ENCODE results near the gene LMBRD1. TPM values are rescaled to one million over a fixed set of nuclear protein-coding genes. Genes with fewer than 3 reads are reported as not detected.
"Not testable (repeated sequence)": the region's sequence is repeated elsewhere in the genome, so short reads cannot be mapped to it uniquely, and the experiment has no call there.

Gene LMBRD1
- 100 to 1,000 TPM; 115 to 142 (median 139) TPM for polyA plus RNA-seq (ENCODE audit: insufficient read length in 3 of 3)
- long read RNA-seq, donor 1, transcript LMBRD1-202 (16 exons, 2,264 nt) = major isoform, 29 of 46 reads
- long read RNA-seq, donor 1, partial matches to known transcripts = 13 of 46 reads
- long read RNA-seq, donor 1, other reads (novel, unspliced or antisense) = 0 of 46 reads
- long read RNA-seq, donor 2, transcript LMBRD1-202 (16 exons, 2,264 nt) = major isoform, 23 of 42 reads
- long read RNA-seq, donor 2, partial matches to known transcripts = 15 of 42 reads
- long read RNA-seq, donor 2, other reads (novel, unspliced or antisense) = 0 of 42 reads
- long read RNA-seq, donor 3, transcript LMBRD1-202 (16 exons, 2,264 nt) = major isoform, 72 of 94 reads
- long read RNA-seq, donor 3, partial matches to known transcripts = 18 of 94 reads
- long read RNA-seq, donor 3, other reads (novel, unspliced or antisense) = 0 of 94 reads
- long read RNA-seq, donor 4, transcript LMBRD1-202 (16 exons, 2,264 nt) = major isoform, 32 of 37 reads
- long read RNA-seq, donor 4, partial matches to known transcripts = 0 of 37 reads
- long read RNA-seq, donor 4, other reads (novel, unspliced or antisense) = 0 of 37 reads
- long read RNA-seq, donor 5 = 0 reads
- long read RNA-seq, donor 6, transcript LMBRD1-202 (16 exons, 2,264 nt) = major isoform, 25 of 38 reads
- long read RNA-seq, donor 6, partial matches to known transcripts = 8 of 38 reads
- long read RNA-seq, donor 6, other reads (novel, unspliced or antisense) = 0 of 38 reads
- long read RNA-seq, donor 7, transcript LMBRD1-202 (16 exons, 2,264 nt) = major isoform, 28 of 51 reads
- long read RNA-seq, donor 7, partial matches to known transcripts = 19 of 51 reads
- long read RNA-seq, donor 7, other reads (novel, unspliced or antisense) = 0 of 51 reads
- long read RNA-seq, donor 8 = 0 reads
- long read RNA-seq, donor 9, transcript LMBRD1-202 (16 exons, 2,264 nt) = major isoform, 43 of 55 reads
- long read RNA-seq, donor 9, partial matches to known transcripts = 10 of 55 reads
- long read RNA-seq, donor 9, other reads (novel, unspliced or antisense) = 0 of 55 reads
- long read RNA-seq, donor 10, transcript LMBRD1-202 (16 exons, 2,264 nt) = major isoform, 50 of 74 reads
- long read RNA-seq, donor 10, partial matches to known transcripts = 20 of 74 reads
- long read RNA-seq, donor 10, other reads (novel, unspliced or antisense) = 0 of 74 reads
- long read RNA-seq, donor 11, transcript LMBRD1-202 (16 exons, 2,264 nt) = major isoform, 33 of 36 reads
- long read RNA-seq, donor 11, partial matches to known transcripts = 0 of 36 reads
- long read RNA-seq, donor 11, other reads (novel, unspliced or antisense) = 0 of 36 reads
- long read RNA-seq, donor 12, transcript LMBRD1-202 (16 exons, 2,264 nt) = major isoform, 19 of 22 reads
- long read RNA-seq, donor 12, partial matches to known transcripts = 0 of 22 reads
- long read RNA-seq, donor 12, other reads (novel, unspliced or antisense) = 0 of 22 reads
- long read RNA-seq, donor 13 = 0 reads
- long read RNA-seq, donor 14, transcript LMBRD1-202 (16 exons, 2,264 nt) = major isoform, 39 of 44 reads
- long read RNA-seq, donor 14, partial matches to known transcripts = 0 of 44 reads
- long read RNA-seq, donor 14, other reads (novel, unspliced or antisense) = 0 of 44 reads
- long read RNA-seq, donor 15, transcript LMBRD1-202 (16 exons, 2,264 nt) = major isoform, 19 of 27 reads
- long read RNA-seq, donor 15, partial matches to known transcripts = 6 of 27 reads
- long read RNA-seq, donor 15, other reads (novel, unspliced or antisense) = 0 of 27 reads
- long read RNA-seq, donor 16, transcript LMBRD1-224 (1 exons, 2,851 nt) = minor isoform, 5 of 101 reads
- long read RNA-seq, donor 16, transcript LMBRD1-202 (16 exons, 2,264 nt) = major isoform, 87 of 101 reads
- long read RNA-seq, donor 16, partial matches to known transcripts = 5 of 101 reads
- long read RNA-seq, donor 16, other reads (novel, unspliced or antisense) = 0 of 101 reads

DNA sequence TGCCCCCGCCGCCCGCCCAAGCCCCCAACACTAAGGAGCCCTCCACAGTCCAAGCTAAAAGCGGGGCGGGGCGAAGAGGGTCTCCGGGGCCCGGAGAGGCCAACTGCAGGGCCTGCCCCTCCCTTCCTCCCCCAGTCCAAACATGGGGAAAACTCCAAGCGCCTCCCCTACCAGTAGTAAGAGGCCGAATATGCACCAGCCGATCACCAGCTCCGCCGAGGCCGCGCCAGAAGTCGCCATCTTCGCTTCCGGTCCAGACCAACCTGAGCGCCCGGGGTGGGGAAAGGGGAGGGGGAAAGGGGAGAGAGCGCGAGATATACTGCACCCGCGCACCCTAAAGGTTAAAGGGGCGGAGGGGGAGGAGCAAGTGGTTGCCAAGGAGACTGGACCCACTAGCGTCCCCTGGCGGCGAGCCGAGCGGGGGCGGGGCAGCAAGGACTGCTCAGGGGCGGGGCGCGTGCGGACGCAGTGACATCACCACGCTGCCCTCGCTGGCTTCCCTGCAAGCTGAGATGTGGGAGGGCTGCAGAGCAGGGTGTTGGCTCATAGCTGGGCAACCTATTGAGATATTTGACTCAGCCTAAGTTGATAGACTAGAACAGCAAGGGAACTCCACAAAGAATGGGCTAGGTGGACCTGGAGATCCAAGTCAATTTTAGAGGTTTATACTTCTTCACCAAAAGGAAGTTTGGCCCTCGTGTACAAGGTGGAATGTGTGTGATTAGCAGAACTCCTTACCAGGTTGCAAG, at the start of gene LMBRD1:
Gene LMBRD1 (minus strand): TSS at position 369 of the 749 bp plus-strand sequence. CDS start 129 bp downstream, at position 240.
- peak; percentile 78 to 93 (median 91) for DNase-seq (ENCODE audit: extremely low read depth in 1 of 11, low read depth in 9 of 11, low spot score in 4 of 11)

DNA sequence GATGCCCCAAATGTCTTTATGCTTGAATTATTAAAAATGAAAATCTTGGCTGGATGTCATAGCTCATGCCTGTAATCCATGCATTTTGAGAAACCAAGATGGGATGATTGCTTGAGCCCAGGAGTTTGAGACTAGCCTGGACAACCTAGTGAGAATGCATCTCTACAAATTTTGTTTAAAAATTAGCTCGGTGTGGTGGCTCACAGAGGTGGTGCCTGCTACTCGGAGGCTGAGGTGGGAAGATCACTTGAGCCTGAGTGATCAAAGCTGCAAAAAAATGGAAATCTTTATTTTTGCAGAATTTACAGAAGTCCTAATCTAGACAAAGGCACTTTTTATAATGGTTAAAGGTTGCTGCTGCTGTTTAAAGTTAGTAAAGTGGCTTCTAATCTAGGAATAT, 49.5 kb upstream of the LMBRD1 start:
- DNase-seq (ENCODE audit: extremely low read depth in 1 of 11, low read depth in 9 of 11, low spot score in 4 of 11) = no peak

DNA sequence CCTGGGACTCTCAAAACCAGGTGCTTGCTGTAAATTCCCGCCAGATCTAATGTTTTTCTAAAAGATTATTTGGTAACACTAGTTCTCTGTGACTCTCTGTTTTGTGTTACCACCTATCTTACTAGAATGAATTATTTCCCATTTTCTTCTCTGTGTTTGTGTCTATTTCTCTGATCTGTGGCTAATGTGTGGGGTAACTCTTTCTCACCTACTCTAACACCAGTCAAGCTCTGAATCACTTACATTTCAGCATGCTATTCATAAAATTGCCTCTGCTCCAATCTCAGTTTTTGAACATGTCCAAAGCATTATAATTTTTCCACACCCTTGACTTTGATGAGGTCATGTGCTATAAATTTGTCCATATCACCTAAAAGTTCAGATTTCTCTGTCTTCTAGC, 46.4 kb upstream of the LMBRD1 start:
- DNase-seq (ENCODE audit: extremely low read depth in 1 of 11, low read depth in 9 of 11, low spot score in 4 of 11) = no peak

DNA sequence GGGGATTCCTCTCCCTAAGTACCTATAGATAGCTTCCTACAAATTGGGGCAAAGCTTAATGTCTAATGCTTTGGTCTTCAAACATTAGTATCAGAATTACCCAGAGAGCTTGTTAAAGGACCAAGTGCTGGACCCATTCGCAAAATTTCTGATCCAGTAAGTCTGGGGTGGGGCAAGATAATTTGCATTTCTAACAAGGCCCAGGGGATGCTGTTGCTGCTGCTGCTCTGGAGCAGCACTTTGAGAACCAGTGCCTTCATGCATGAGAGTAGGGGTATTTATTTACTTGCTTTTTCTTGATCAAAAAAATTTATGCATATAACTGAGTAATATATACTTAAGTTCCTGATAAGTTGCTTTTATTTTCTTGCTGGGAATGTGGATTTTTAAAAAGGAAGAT, 45.1 kb upstream of the LMBRD1 start:
- no peak for DNase-seq (ENCODE audit: extremely low read depth in 1 of 11, low read depth in 9 of 11, low spot score in 4 of 11)

DNA sequence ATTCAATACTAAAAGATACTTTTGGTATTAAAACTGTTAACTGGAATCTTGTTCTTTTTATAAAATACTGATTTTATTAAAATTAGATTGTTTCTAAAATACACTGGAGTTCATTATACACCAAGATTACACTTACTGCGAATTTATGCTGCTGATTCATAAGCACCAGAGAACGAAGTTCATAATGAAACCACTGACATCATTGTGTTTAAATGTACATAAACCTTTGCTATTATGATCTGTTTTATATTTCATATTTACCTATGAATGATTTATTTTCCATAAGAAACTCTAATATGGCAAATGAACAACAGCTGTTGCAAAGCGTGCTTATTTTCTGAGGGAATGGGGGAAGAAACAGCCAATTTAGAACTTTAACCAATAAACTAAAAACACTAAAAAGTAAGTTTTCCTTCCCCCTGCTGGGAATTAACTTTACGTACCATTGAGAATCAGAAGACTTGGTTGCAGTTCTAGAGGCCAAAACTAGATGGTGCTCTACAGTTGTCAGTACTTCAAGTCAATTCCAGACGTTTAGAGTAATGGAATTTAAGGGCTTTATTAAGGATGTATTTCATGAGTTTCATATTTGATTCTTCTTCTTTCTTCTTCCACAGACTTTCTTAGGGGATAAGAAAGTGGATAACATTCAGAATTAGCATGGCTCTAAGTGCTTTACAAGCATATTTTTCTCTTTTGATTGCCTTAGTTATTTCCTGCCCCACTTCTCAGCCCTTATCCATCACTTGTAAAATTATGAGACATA, 38.8 kb upstream of the LMBRD1 start:
- peak; percentile 18 to 56 (median 40) for DNase-seq (ENCODE audit: extremely low read depth in 1 of 11, low read depth in 9 of 11, low spot score in 4 of 11)

DNA sequence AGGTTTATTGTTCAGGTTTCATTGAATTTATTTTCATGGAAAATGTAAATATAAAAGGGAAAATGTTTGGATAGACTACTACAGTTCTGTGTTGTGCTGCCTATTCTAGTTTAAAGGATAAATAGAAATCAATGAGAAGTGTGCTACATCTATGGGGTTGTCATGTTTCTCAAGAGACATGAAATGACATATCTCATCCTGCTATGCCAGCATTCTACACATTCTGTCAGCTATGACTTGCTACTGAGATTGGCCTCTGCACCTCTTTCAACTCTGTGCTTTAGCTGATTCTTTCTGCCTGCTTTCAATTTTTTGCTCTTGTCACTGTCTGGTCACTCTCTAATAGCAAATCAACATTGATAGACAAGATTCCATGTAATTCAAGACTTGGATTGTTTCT, 35.7 kb upstream of the LMBRD1 start:
- no peak for DNase-seq (ENCODE audit: extremely low read depth in 1 of 11, low read depth in 9 of 11, low spot score in 4 of 11)

DNA sequence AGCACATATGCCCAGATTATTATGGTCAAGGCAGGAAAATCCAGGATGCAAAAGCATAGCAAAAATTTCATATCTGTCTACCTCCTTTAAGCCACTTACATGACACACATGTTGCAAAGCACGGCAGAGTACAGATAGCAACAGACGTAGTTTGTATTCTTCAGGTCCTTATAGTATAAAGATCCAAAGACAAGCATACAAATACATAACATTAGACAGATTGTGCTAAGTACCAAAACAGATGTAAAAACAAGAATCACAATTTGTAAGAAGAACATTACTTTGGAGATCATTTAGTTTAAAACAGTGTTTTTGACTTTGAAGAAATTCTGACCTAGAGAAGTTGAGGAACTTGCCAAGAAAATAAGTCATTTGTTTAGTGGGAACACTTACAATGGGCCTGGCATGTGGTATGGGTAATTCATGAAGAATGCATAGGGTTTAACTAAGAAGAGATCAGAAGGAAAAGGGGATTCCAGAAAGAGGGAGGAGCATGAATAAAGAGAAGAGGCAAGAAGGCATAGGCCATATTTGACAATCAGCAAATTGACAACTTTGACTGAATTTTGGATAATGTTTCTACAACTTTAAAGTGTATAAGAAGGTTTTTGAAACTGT, 30.6 kb upstream of the LMBRD1 start:
- DNase-seq (ENCODE audit: extremely low read depth in 1 of 11, low read depth in 9 of 11, low spot score in 4 of 11) = no peak

DNA sequence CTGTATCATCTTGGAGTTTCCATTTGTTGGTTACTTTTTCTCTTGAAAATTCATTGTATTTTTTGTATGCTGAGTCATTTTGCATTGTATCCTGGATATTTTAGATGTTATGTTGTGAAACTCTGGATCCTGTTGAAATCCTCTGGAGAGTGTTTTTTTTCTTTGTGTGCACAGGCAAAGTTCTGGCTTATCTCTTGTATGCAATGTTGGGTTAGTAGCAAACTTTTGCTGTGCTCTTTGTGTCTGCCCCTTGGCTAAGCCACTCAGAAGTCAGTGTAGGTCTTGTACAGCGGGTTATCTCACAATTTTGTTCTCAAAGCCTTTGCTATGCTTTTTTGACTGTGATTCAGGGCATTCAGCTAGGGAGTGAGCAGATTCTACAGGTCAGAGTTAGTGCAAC, 29.1 kb upstream of the LMBRD1 start:
- DNase-seq (ENCODE audit: extremely low read depth in 1 of 11, low read depth in 9 of 11, low spot score in 4 of 11) = no peak

DNA sequence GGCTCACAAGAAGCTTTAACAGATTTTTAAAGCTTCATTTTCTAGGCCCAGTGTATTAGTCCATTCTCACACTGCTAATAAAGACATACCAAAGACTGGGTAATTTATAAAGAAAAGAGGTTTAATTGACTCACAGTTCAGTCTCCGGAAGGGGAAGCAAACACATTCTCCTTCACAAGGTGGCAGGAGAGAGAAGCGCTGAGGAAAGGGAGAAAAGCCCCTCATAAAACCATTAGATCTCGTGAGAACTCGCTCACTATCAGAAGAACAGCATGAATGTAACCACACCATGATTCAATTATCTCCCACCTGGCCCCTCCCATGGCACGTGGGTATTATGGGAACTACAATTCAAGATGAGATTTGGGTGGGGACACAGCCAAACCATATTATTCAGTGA, 27.5 kb upstream of the LMBRD1 start:
- DNase-seq (ENCODE audit: extremely low read depth in 1 of 11, low read depth in 9 of 11, low spot score in 4 of 11) = not testable (repeated sequence)

DNA sequence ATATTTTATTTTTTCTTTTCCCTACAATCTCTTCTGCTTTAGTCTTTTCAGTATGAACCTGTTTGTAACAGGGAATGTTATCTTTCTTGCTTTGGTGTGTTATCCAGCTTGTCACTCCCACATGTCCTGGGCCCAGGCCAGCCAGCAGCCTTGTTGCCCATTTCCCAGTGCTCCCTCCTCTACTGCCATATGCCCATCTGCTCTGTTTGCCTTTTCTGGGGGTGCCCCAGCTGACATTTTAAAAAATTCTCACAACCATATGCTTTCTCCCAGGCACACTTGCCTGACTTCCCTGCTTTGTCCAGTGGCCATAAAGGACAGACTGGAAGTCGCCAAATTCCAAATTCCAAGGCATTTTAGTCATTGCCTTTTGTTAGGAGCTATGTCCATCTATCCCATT, 23.6 kb upstream of the LMBRD1 start:
- DNase-seq (ENCODE audit: extremely low read depth in 1 of 11, low read depth in 9 of 11, low spot score in 4 of 11) = no peak

DNA sequence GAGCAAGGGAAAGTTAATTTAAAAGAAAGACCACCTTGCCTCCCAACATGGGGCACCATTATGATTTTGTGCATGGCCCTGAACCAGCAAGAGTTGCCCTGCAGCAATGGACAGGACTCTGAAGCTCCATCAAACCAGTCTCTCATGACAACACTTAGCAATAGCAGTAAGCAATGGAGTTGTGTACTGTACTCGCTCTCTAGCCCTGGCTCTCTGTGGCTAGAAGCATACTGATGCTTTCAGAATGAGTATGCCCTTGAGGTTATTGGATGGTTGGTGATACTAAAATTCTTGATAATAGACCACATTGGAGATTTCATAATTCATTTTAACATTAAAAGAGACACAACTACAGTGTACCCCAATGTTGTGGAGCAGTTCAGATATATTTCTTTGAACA, 23.2 kb upstream of the LMBRD1 start:
- no peak for DNase-seq (ENCODE audit: extremely low read depth in 1 of 11, low read depth in 9 of 11, low spot score in 4 of 11)

DNA sequence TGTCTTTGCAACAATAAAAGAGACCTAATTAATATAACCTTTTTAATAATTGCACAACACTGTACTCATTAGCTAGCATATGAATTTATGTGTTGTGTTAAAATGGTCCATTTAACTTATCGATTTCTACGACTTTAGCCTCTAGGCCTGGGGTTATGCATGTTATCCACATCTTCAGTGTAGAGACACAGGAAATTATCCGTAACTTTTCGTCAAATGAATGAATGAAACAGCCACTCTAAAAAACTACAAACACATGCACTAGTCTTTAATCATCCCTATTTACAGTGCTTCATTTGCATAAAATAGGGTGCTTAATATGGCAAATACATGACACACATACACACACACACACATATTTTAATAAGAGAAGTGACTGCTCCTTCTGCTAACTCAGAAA, 22.3 kb upstream of the LMBRD1 start:
- no peak for DNase-seq (ENCODE audit: extremely low read depth in 1 of 11, low read depth in 9 of 11, low spot score in 4 of 11)

DNA sequence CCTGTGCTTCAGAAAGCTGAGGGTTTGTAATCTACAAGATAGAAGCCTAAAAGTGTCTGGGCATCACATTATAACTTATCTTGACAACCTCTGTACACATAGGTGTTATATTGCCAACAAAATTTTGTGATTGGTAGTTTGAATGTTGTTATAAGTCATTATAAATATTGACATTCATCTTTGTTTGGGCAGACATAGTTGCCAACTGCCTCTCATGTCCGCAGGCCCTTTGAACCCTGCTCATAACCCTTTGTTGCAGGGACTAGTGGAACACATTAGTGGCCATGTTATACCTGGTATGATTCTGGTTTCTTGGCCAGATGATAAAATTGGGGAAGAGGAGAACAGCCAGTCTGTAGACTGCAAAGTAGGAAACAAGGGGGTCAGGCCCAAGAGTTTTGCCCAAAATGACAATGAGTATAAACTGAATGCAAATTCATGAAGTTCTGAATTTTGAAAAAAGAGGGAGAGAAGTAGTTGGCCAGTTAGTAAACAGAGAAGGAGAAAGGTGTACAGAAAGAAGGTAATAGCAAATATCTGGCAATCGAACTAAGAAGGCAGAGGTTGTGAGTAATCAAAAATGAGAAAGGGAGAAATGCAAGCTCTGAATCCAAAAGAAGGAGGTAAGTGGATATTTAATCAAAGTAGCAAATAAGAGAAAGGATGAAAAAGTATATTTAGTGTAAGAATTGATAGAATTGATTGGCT, 21.6 kb upstream of the LMBRD1 start:
- DNase-seq (ENCODE audit: extremely low read depth in 1 of 11, low read depth in 9 of 11, low spot score in 4 of 11) = no peak

DNA sequence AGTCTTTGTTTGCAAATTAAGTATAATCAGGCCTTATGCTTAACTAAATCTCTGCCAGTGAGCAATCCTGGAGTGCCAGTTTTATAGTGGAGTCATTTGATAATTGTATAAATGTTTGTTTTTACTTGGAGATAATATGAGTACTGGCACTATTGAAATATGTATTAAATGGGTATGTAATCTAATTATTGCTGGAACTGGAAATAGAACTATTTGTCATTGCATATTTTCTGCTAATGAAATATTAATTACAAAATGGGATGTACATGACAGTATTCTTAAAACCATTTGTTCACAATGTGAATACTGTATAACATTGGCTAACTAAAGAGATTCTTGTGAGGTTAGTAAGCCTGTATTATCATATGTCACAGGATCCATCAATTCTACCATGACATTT, 20.5 kb upstream of the LMBRD1 start:
- DNase-seq (ENCODE audit: extremely low read depth in 1 of 11, low read depth in 9 of 11, low spot score in 4 of 11) = no peak

DNA sequence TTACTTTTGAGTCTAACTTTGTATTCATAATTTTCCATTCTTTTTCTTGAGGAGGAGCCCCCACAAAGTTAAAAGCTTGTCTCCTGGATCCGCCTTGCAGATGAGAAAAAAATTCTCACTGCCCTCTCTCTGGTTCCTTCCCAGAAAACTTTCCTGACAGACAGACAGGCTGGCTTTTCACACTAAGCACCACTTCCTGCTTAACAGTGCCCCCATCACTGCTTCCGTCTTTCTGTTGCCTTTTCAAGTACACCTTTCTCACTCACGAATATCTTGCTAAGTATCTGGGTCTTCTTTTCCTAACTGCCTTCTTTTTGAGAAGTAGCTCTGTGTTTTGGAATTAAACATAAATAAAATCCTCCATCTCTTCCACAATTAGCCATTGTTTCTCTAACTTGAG, 19.8 kb upstream of the LMBRD1 start:
- no peak for DNase-seq (ENCODE audit: extremely low read depth in 1 of 11, low read depth in 9 of 11, low spot score in 4 of 11)

DNA sequence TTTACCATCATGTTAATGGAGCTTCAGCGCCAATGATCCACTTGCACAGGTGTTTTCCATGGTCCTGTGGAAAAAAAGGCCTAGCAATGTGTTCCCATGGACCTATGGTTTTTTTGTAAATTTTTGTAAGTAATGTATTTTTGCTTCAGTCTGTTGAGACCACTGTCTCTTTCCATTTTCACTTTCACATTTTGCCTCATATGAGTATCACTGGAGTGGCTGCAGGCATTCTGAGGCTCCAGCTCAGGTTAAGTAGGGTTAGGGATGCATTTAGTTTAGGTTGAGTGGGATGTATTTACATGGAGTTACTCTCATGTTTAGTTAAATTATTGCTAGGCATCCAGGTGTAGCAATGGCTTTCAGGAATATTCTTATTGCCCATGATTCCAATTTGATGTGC, 19.2 kb upstream of the LMBRD1 start:
- DNase-seq (ENCODE audit: extremely low read depth in 1 of 11, low read depth in 9 of 11, low spot score in 4 of 11) = no peak
